Measurements from ENCODE around the gene FUBP1.

- peak; percentile 55; the same call in 1 of the 2 replicates for TF ChIP-seq GATAD2B (IDR thresholded peaks at IDR 0.05; ENCODE audit: borderline replicate concordance)
- no peak for TF ChIP-seq POU5F1 (IDR thresholded peaks at IDR 0.05; ENCODE audit: borderline replicate concordance, low read depth, low read length, partially characterized antibody)
- peak; percentile 64 to 94 (median 78) for TF ChIP-seq YY1 (IDR thresholded peaks at IDR 0.05; ENCODE audit: borderline replicate concordance in 1 of 3, control insufficient read depth in 1 of 3, extremely low read depth in 1 of 3, insufficient read depth in 3 of 3, insufficient read length in 1 of 3, insufficient replicate concordance in 2 of 3, low read depth in 1 of 3, low read length in 2 of 3)
- TF ChIP-seq, protein P1, sequence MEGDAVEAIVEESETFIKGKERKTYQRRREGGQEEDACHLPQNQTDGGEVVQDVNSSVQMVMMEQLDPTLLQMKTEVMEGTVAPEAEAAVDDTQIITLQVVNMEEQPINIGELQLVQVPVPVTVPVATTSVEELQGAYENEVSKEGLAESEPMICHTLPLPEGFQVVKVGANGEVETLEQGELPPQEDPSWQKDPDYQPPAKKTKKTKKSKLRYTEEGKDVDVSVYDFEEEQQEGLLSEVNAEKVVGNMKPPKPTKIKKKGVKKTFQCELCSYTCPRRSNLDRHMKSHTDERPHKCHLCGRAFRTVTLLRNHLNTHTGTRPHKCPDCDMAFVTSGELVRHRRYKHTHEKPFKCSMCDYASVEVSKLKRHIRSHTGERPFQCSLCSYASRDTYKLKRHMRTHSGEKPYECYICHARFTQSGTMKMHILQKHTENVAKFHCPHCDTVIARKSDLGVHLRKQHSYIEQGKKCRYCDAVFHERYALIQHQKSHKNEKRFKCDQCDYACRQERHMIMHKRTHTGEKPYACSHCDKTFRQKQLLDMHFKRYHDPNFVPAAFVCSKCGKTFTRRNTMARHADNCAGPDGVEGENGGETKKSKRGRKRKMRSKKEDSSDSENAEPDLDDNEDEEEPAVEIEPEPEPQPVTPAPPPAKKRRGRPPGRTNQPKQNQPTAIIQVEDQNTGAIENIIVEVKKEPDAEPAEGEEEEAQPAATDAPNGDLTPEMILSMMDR (IDR thresholded peaks at IDR 0.05 in 2 of 3, conservative IDR thresholded peaks at IDR 0.05 in 1 of 3; ENCODE audit: insufficient read depth in 2 of 3, low read depth in 1 of 3, low read length in 3 of 3): no peak
- no peak for TF ChIP-seq TCF7 (IDR thresholded peaks at IDR 0.05; ENCODE audit: borderline replicate concordance)
- TF ChIP-seq XRCC5 (IDR thresholded peaks at IDR 0.05; ENCODE audit: low read depth, low read length): no peak
- no peak for TF ChIP-seq ZNF274 (IDR thresholded peaks at IDR 0.05; ENCODE audit: borderline replicate concordance, low read depth, low read length)
- TF ChIP-seq, protein P2, sequence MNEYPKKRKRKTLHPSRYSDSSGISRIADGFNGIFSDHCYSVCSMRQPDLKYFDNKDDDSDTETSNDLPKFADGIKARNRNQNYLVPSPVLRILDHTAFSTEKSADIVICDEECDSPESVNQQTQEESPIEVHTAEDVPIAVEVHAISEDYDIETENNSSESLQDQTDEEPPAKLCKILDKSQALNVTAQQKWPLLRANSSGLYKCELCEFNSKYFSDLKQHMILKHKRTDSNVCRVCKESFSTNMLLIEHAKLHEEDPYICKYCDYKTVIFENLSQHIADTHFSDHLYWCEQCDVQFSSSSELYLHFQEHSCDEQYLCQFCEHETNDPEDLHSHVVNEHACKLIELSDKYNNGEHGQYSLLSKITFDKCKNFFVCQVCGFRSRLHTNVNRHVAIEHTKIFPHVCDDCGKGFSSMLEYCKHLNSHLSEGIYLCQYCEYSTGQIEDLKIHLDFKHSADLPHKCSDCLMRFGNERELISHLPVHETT (CRISPR knock-in tag; conservative IDR thresholded peaks at IDR 0.05 in 1 of 2, IDR thresholded peaks at IDR 0.05 in 1 of 2): no peak
- TF ChIP-seq, protein P3, sequence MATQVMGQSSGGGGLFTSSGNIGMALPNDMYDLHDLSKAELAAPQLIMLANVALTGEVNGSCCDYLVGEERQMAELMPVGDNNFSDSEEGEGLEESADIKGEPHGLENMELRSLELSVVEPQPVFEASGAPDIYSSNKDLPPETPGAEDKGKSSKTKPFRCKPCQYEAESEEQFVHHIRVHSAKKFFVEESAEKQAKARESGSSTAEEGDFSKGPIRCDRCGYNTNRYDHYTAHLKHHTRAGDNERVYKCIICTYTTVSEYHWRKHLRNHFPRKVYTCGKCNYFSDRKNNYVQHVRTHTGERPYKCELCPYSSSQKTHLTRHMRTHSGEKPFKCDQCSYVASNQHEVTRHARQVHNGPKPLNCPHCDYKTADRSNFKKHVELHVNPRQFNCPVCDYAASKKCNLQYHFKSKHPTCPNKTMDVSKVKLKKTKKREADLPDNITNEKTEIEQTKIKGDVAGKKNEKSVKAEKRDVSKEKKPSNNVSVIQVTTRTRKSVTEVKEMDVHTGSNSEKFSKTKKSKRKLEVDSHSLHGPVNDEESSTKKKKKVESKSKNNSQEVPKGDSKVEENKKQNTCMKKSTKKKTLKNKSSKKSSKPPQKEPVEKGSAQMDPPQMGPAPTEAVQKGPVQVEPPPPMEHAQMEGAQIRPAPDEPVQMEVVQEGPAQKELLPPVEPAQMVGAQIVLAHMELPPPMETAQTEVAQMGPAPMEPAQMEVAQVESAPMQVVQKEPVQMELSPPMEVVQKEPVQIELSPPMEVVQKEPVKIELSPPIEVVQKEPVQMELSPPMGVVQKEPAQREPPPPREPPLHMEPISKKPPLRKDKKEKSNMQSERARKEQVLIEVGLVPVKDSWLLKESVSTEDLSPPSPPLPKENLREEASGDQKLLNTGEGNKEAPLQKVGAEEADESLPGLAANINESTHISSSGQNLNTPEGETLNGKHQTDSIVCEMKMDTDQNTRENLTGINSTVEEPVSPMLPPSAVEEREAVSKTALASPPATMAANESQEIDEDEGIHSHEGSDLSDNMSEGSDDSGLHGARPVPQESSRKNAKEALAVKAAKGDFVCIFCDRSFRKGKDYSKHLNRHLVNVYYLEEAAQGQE (IDR thresholded peaks at IDR 0.05; ENCODE audit: borderline replicate concordance): no peak
- TF ChIP-seq, protein P3 (CRISPR knock-in tag; IDR thresholded peaks at IDR 0.05; ENCODE audit: low read depth): no peak
- TF ChIP-seq ELF1 (tag; IDR thresholded peaks at IDR 0.05): peak; percentile 66
- TF ChIP-seq JUND (IDR thresholded peaks at IDR 0.05; ENCODE audit: borderline replicate concordance, low read depth, low read length): no peak
- no peak for TF ChIP-seq JUND (tag; IDR thresholded peaks at IDR 0.05; ENCODE audit: borderline replicate concordance, low read depth, low read length)
- no peak for TF ChIP-seq EP300 (IDR thresholded peaks at IDR 0.05; ENCODE audit: low read length)
- no peak for TF ChIP-seq HIVEP1 (CRISPR knock-in tag; IDR thresholded peaks at IDR 0.05)
- no peak; the same call in 1 of the 2 replicates for TF ChIP-seq ZBTB1 (CRISPR knock-in tag; IDR thresholded peaks at IDR 0.05; ENCODE audit: borderline replicate concordance, low read depth)
These were observed 441 bp downstream of the FUBP1 start for GRCh38 chr1:77978293-77978968.
